Stomach (tissue), 4 donors: Measurements from ENCODE around the gene HBG2.

ENCODE experiments used
- EP300 ChIP-seq: sonication (generic); formaldehyde crosslinking; IDR thresholded peaks from one replicate; pipeline ENCODE4 v1.6.1; 2017; ENCODE audit warnings: antibody characterized with exemption
- POLR2A ChIP-seq, 4 donors: fragments of 450-650 bp; IDR thresholded peaks; one replicate each; pipeline ENCODE4 v1.6.1; 2016; ENCODE audit warnings: antibody characterized with exemption in 4 of 4, control low read depth in 2 of 4, mild to moderate bottlenecking in 1 of 4, moderate library complexity in 1 of 4
- POLR2AphosphoS5 ChIP-seq, 3 donors: sonication (generic); formaldehyde crosslinking; IDR thresholded peaks; one replicate each; pipeline ENCODE4 v1.6.1; 2016; ENCODE audit warnings: antibody characterized with exemption in 3 of 3

DNA sequence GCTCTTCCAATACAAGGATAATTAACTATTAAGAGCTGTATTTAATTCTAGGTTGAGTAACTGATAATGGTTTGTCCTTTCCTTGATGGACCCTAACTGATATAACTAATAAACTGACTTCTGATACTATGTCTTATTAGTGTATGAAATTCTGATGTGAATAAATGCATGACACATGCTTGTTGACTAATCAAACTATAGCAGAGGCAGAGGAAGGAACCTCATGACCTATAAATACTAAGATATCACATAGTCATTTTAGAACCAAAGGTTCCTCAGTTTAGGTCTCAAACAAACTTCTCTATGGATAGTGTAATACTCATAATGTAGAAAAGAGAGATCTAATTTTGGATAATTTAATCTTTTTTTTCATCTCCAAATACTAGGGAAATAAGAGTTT, 15.5 kb downstream of the HBG2 start:
- TF ChIP-seq POLR2A (IDR thresholded peaks at IDR 0.05), result no peak
- no peak for TF ChIP-seq POLR2AphosphoS5 (IDR thresholded peaks at IDR 0.05)
- TF ChIP-seq EP300, result no peak
